Diencephalon (tissue), 1 donor: Measurements from ENCODE around the gene LIN54. TPM values are rescaled to one million over a fixed set of nuclear protein-coding genes. Genes with fewer than 3 reads are reported as not detected.

Source experiments
- small RNA-seq: library from RNA; depleted of rRNA; stranded (forward); fragments of <200 nt; gene quantifications from one replicate; pipeline ENCODE3, GENCODE V24; 2014
- total RNA-seq: library from RNA; depleted of rRNA; stranded (reverse); fragments of >200 nt; gene quantifications from one replicate; pipeline ENCODE4 v1.2.3, GENCODE V29; 2014

LIN54 gene
- 25.8 TPM for total RNA-seq

GRCh38 chr4:83010522-83011318, at the start of gene LIN54:
Gene LIN54 (minus strand): TSS chr4:83010823. CDS start chr4:82984844, 25,979 bp downstream.

GRCh38 chr4:83034630-83035494, 24.2 kb upstream of the LIN54 start, which contains the start of gene COPS4:
Gene COPS4 (plus strand): TSS chr4:83035183. CDS start chr4:83035225, 42 bp downstream.

GRCh38 chr4:82900411-82901182, 110.0 kb downstream of the LIN54 start, which contains the start of gene THAP9:
Gene THAP9 (plus strand): TSS chr4:82900735. CDS start chr4:82900803, 68 bp downstream.

GRCh38 chr4:82890901-82891706, 119.5 kb downstream of the LIN54 start, which contains the start of gene SEC31A:
Gene SEC31A (minus strand): TSS chr4:82891153. CDS start chr4:82881936, 9,217 bp downstream.

Small RNAs within 50 kb of the gene (small RNA-seq; reads per million reads assigned to genes)
- gene RF00019 (not detected), gene RNU6-615P (not detected)

Other genes with a start within 250 kb of the LIN54 start
- gene SCD5, start 212.0 kb downstream of the LIN54 start, total RNA-seq = 252 TPM
- 110 TPM for gene SEC31A, start 119.7 kb downstream of the LIN54 start, total RNA-seq
- 16.4 TPM for gene THAP9, start 110.1 kb downstream of the LIN54 start, total RNA-seq
- gene COPS4, start 24.4 kb upstream of the LIN54 start, total RNA-seq = 154 TPM
- gene PLAC8, start 103.9 kb upstream of the LIN54 start, total RNA-seq = 2.1 TPM